ENCODE data around the gene ZNRF2.
"Not testable (repeated sequence)": the region's sequence is repeated elsewhere in the genome, so short reads cannot be mapped to it uniquely, and the experiment has no call there.

The ZNRF2 gene

DNA sequence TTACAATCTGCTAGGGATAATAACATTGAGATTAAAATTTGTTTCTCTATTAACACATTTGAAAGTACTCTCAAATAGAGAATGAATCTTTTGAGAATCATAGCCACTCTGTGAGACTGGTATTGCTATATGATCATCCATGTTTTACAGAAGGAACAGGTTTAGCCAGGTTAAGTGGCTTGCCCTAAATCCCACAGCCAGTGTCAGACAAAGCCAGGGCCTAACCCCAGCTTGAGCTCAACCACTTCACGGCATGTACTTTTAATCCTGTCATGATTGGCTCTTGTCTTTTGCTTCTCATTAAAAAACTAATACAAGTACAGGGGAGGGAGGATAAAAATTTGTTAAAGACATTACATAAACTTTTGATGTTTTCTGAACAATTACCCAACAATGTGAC, 3.8 kb upstream of the ZNRF2 start:
- TF ChIP-seq, protein P1, sequence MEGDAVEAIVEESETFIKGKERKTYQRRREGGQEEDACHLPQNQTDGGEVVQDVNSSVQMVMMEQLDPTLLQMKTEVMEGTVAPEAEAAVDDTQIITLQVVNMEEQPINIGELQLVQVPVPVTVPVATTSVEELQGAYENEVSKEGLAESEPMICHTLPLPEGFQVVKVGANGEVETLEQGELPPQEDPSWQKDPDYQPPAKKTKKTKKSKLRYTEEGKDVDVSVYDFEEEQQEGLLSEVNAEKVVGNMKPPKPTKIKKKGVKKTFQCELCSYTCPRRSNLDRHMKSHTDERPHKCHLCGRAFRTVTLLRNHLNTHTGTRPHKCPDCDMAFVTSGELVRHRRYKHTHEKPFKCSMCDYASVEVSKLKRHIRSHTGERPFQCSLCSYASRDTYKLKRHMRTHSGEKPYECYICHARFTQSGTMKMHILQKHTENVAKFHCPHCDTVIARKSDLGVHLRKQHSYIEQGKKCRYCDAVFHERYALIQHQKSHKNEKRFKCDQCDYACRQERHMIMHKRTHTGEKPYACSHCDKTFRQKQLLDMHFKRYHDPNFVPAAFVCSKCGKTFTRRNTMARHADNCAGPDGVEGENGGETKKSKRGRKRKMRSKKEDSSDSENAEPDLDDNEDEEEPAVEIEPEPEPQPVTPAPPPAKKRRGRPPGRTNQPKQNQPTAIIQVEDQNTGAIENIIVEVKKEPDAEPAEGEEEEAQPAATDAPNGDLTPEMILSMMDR (IDR thresholded peaks at IDR 0.05; ENCODE audit: low read depth, low read length): no peak
- no peak for DNase-seq (ENCODE audit: extremely low read depth, low read depth)

DNA sequence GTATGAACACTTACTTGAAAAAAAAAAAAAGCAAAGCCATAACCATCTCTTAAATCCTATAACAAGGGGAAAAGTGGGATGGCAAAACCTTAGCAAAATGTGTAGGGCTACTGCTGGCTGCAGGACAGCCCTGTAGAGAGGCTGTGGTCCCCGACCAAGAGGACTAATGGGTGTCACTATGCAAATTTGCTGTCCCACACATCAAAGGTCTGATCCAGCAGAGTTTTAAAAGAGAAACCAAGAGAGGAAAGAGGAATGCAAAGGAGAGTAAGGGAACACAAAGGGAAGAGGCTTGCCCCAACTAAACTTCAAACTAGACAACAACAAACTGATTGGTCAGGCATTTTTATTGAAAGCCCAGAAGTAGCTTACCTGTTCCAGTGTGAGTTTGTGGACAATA, 3.1 kb upstream of the ZNRF2 start:
- DNase-seq (ENCODE audit: extremely low read depth, low read depth): no peak
- TF ChIP-seq, protein P1 (IDR thresholded peaks at IDR 0.05; ENCODE audit: low read depth, low read length): no peak

DNA sequence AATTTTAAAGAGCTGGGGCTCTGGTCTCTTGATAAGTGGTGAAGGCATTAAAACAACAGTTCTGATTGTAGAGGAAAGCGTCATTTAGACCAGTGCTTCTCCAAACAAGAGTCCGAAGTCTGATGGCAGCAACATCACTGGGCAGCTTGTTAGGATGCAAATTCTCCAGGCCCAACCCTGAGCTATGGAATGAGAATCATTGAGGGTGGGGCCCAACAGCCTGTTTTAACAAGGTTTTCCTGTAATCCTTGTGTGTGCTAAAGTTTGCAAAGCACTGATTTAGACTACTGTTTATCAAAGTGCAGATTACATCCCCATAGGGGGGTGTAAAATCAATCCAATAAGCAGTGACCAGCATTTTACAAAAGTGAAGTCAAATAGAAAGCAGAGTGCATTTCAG, 2.6 kb upstream of the ZNRF2 start:
- no peak for DNase-seq (ENCODE audit: extremely low read depth, low read depth)
- TF ChIP-seq, protein P1 (IDR thresholded peaks at IDR 0.05; ENCODE audit: low read depth, low read length): no peak

DNA sequence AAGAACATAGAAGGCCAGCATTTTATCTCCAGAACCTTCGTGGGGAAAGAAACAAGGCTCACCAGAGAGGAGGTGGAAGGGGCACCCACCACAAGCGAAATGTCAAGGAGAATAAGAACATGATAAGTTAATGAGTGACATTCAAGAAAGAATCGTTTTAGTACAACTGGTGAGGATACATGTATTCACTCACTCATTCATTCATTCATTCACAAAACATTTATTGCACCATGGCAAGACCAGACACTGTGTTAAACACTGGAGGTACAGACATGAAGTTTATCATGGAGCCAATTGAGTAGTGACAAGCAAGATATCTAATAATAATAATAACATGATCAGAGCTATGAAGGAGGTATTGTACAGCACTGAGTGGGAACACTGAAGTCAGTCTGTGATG, 1.7 kb upstream of the ZNRF2 start:
- no peak for DNase-seq (ENCODE audit: extremely low read depth, low read depth)
- TF ChIP-seq, protein P1 (IDR thresholded peaks at IDR 0.05; ENCODE audit: low read depth, low read length): no peak

DNA sequence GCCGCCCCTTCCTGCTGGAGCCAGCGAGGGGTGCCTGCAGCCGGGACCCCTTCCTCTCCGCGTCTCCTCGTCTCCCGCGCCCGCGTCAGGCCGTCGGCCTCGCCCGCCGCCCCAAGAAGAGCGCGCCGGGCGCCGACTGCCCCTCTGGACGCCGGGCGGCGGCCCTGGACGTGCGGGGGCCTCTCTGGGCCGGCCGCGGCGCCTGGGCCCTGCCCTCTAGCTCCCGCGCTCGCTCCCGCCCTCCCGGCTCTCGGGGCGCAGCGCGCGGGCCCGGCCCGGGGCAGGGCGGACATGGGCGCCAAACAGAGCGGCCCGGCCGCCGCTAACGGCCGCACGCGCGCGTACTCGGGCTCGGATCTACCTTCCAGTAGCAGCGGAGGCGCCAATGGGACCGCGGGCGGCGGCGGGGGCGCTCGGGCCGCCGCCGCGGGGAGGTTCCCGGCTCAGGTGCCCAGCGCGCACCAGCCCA, 704 bp downstream of the ZNRF2 start:
- TF ChIP-seq, protein P1 (IDR thresholded peaks at IDR 0.05; ENCODE audit: low read depth, low read length): no peak
- DNase-seq (ENCODE audit: extremely low read depth, low read depth): no peak

DNA sequence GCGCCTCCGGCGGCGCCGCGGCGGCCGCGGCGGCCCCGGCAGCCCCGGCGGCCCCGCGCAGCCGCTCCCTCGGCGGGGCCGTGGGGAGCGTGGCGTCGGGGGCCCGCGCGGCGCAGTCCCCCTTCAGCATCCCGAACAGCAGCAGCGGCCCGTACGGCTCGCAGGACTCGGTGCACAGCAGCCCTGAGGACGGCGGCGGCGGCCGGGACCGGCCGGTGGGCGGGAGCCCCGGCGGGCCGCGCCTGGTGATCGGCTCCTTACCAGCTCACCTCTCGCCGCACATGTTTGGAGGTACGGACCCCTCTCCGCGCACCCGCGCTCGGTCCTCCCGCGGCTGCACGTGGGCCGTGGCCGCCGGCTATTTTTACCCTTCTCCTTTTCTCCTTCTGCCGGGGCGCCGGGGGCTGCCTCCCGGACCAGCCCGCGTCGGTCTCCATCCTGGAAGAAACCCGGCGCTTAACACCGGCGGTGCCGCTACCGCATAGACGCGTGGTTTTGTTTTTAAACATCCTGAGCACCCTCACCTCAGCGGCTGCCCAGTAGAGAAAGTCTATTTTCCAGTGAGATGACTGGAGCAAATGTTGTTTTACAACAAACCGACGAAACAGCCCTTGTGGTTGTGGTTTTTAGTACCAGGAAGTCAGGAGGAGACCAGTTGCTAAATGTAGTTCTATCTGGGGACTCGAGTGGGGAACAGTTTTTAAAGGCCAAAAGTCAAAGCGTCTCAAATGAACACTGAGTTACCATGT, 1.3 kb downstream of the ZNRF2 start:
- no peak for DNase-seq (ENCODE audit: extremely low read depth, low read depth)
- TF ChIP-seq, protein P1 (IDR thresholded peaks at IDR 0.05; ENCODE audit: low read depth, low read length): no peak

DNA sequence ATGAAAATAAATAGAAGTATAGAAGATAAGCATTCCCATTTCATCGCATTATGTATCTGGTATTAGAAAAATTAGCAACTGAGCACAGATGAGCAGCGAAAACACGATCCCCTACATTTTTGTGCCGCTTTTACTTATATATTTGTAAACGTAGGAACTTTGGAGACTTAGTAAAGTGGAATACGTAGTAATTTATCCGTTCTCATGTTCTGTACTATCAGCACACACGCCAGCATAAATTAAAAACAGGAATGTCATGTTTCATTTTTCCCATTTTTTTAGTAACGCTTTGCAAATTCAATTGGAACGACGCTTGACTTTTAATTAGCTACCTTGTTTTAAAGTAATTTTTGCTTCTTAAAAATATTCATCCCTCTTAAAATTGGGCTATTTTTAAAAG, 2.4 kb downstream of the ZNRF2 start:
- TF ChIP-seq, protein P1 (IDR thresholded peaks at IDR 0.05; ENCODE audit: low read depth, low read length): no peak
- no peak for DNase-seq (ENCODE audit: extremely low read depth, low read depth)

DNA sequence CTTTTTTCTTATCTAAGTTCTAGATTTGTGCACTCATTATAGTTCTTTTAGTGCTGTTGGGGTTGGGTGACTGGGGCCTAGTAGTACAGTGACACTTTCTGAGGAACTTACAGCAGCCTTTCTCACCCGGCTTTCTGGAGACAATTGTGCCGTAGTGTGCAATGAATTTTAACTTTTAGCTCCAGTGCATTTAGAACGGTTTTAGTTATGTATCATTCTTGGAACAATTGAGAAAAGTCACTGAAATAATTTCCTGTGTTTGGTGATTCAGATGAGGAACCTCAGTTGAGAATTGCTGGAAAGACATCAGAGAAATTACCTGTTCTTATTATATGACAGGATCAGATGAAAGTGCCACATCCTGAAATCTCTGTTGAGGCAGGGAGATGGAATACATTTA, 3.2 kb downstream of the ZNRF2 start:
- DNase-seq (ENCODE audit: extremely low read depth, low read depth): not testable (repeated sequence)

DNA sequence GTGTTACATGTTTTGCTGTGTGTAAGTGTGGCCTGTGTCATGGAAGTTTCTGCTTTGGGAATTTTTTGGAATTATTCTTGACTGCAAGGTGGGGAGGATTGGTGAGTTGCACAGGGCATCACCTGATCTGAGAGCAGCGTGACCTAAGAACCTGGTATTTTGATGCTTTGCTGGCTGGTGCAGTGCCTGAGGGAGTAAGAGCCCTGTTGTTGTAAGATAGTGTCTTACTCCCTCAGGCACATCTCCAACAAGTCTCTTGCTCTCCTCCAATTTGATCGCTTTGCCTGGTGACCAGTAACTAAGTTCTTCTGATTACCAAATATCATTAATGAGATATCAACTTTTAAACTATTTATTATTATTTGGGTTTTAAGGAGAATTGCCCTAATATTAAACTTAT, 5.2 kb downstream of the ZNRF2 start:
- DNase-seq (ENCODE audit: extremely low read depth, low read depth): not testable (repeated sequence)

DNA sequence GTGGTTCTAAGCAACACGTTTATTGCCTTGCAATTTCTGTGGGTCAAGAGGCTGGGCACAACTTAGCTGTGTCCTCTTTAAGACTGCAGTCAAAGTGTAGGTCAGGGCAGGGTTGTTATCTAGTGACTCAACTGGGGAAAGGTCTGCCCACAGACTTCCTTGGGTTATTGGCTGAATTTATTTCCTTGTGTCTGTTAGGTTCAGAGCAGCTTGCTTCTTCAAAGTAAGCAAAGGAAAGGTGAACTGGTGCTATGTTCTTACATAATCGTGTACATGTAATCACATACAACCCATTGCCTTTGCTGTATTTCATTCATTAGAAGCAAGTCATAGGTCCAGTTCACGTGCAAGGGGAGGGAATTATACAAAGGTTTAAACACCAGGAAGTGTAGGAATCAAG, 5.9 kb downstream of the ZNRF2 start:
- not testable (repeated sequence) for DNase-seq (ENCODE audit: extremely low read depth, low read depth)

DNA sequence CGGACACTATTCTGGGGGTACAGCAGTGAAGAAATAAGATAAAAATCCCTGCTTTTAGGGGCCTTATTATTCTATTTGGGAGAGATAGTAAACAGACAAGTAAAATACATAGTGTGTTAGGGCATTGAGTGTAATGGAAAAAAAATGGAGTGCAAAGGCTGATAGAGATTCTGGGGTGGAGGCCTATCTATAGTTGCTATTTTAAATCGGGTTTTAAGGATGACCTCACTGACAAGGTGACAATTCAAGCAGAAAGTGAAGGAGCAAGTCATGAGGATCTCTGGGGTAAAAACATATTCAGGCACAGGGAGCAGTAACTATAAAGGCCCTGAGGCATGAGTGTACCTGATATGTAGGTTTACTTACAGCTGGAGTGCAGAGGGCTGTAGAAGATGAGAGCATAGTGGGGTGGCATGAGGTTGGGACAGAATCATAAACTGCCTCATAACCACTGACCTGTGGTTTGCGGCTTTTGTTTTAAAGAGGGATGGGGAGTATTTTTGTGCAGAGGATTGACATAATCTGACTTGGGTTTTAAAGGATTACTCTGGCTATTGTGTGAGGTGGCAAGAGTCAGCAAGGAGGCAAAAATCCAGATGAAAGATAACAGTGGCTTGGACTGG, 8.1 kb downstream of the ZNRF2 start:
- DNase-seq (ENCODE audit: extremely low read depth, low read depth): not testable (repeated sequence)

Data from AG09319 (cell line).